ENCODE results near the gene PSME3IP1. TPM values are rescaled to one million over a fixed set of nuclear protein-coding genes. Genes with fewer than 3 reads are reported as not detected.

Gene PSME3IP1
- total and polyA plus RNA-seq, 2 of the 8 experiments (the other 6 are each of a cell fraction or from before 2014, with no cell fraction given) = 95.1 to 98.3 TPM

GRCh38 chr16:57208926-57209325 lies 23.1 kb upstream of the PSME3IP1 start:
- ChIA-PET POLR2A (ENCODE audit: partially characterized antibody) (interaction anchor here (0.6 kb wide), 1 partner anchor 12 kb away, joined by 3 read pairs; no protein-coding TSS in a partner anchor), CTCF (ENCODE audit: partially characterized antibody) (interaction anchor here (1.2 kb wide), 1 partner anchor 12 kb away, joined by 3 read pairs; no protein-coding TSS in a partner anchor)
- no peaks in the 10 kb centered on the region for H3K79me2 ChIP-seq (ENCODE audit: control insufficient read depth in 1 of 2, insufficient read depth in 2 of 2, low read length in 2 of 2)
- H2BK12ac ChIP-seq (ENCODE audit: low read depth, low read length) = no peak overlapping the region
- H4K91ac ChIP-seq (replicated peaks; ENCODE audit: insufficient read length, low read length) = no peak overlapping the region
- no peak overlapping the region for H3K23ac ChIP-seq (ENCODE audit: insufficient read length)
- no peak overlapping the region for H2BK15ac ChIP-seq (ENCODE audit: low read length)
- no peaks in the 10 kb centered on the region for H3K79me1 ChIP-seq (ENCODE audit: low read depth, low read length)
- no peak overlapping the region for H2AK5ac ChIP-seq (ENCODE audit: low read depth, low read length)
- no peak overlapping the region for H4K5ac ChIP-seq (ENCODE audit: insufficient read length, low read depth, low read length)
- no peaks in the 10 kb centered on the region for H3K9me3 ChIP-seq (ENCODE audit: insufficient read depth in 2 of 2, low read depth in 1 of 2, low read length in 1 of 2)
- H3K27ac ChIP-seq (ENCODE audit: low read depth, low read length) = no peak overlapping the region
- no peak overlapping the region for H3K18ac ChIP-seq (ENCODE audit: extremely low read depth, low read length)
- H3K4me2 ChIP-seq (ENCODE audit: insufficient read depth in 1 of 2, low read depth in 2 of 2, low read length in 2 of 2) = no peak overlapping the region
- no peak overlapping the region for H4K8ac ChIP-seq (ENCODE audit: extremely low read depth, insufficient read depth, low read length)
- no peak overlapping the region for H2BK5ac ChIP-seq (ENCODE audit: low read depth, low read length)
- H3K27me3 ChIP-seq (replicated peaks in 1 of 4; ENCODE audit: control insufficient read depth in 3 of 4, extremely low read depth in 1 of 4, insufficient read depth in 3 of 4, low read length in 3 of 4) = no peaks in the 10 kb centered on the region
- DNase-seq (ENCODE audit: low read depth in 1 of 2, low spot score in 2 of 2) (no peak), FAIRE-seq (no peak)
- no peak overlapping the region for H3K9ac ChIP-seq (replicated peaks in 1 of 4; ENCODE audit: extremely low read depth in 1 of 4, low read depth in 3 of 4, low read length in 3 of 4)
- no peak overlapping the region for H3K14ac ChIP-seq (ENCODE audit: insufficient read length)
- no peak overlapping the region for H2BK20ac ChIP-seq (ENCODE audit: low read length)
- no peak overlapping the region for H2AFZ ChIP-seq (ENCODE audit: low read length)
- peaks cover 0 to 3% of the 10 kb centered on the region in 2 experiments for H4K20me1 ChIP-seq (replicated peaks in 1 of 2; ENCODE audit: control insufficient read depth in 1 of 2, insufficient read depth in 2 of 2, low read length in 2 of 2)
- no peak overlapping the region for H2BK120ac ChIP-seq (replicated peaks; ENCODE audit: low read depth, low read length)
- H3K4ac ChIP-seq (replicated peaks; ENCODE audit: insufficient read length, low read depth, low read length) = no peak overlapping the region
- H3K36me3 ChIP-seq (ENCODE audit: control insufficient read depth in 2 of 4, insufficient read depth in 4 of 4, low read length in 3 of 4) = peaks cover 9 to 62% (median 23%) of the 10 kb centered on the region in 4 experiments; a peak in 7 of 8 replicates
- H3K56ac ChIP-seq (replicated peaks; ENCODE audit: insufficient read length, low read depth, low read length) = no peak overlapping the region
- H3K23me2 ChIP-seq (ENCODE audit: low read depth, low read length) = no peaks in the 10 kb centered on the region
- no peaks in the 10 kb centered on the region for H3K4me1 ChIP-seq (replicated peaks in 1 of 4; ENCODE audit: control insufficient read depth in 3 of 4, insufficient read depth in 4 of 4, low read length in 3 of 4)
- WGBS, 2 experiments (ENCODE audit: extremely low coverage in 1 of 2, insufficient coverage in 1 of 2, insufficient read length in 1 of 2, insufficient replicate concordance in 2 of 2, low coverage in 1 of 2, low lambda C conversion rate in 2 of 2, missing lambda C conversion rate in 1 of 2) = 93% methylated on average over 1 of the region's 1 CpG; no CpG with 5 or more reads in 1 of the 2 experiments
- no peak overlapping the region for H3K4me3 ChIP-seq (ENCODE audit: extremely low read depth in 1 of 4, insufficient read depth in 2 of 4, low read depth in 3 of 4, low read length in 4 of 4)
- TF ChIP-seq SUZ12 (IDR thresholded peaks at IDR 0.05; ENCODE audit: low read length) = no peak
- no peak for TF ChIP-seq SAP30 (IDR thresholded peaks at IDR 0.05; ENCODE audit: insufficient read depth, insufficient replicate concordance, low read length)
- TF ChIP-seq POLR2A (IDR thresholded peaks at IDR 0.05; ENCODE audit: control extremely low read depth in 1 of 2, low read depth in 2 of 2, low read length in 2 of 2) = no peak
- no peak for TF ChIP-seq CHD2 (IDR thresholded peaks at IDR 0.05; ENCODE audit: low read length)
- no peak for TF ChIP-seq KDM5A (IDR thresholded peaks at IDR 0.05; ENCODE audit: low read length)
- TF ChIP-seq RXRA (IDR thresholded peaks at IDR 0.05; ENCODE audit: insufficient read depth, low read depth, low read length) = no peak
- TF ChIP-seq SIRT6 (IDR thresholded peaks at IDR 0.05; ENCODE audit: low read length) = no peak
- TF ChIP-seq BCL11A (IDR thresholded peaks at IDR 0.05; ENCODE audit: low read depth in 2 of 2, low read length in 2 of 2) = no peak
- no peak for TF ChIP-seq POLR2AphosphoS5 (IDR thresholded peaks at IDR 0.05; ENCODE audit: low read depth, low read length)
- no peak for TF ChIP-seq ZNF274 (IDR thresholded peaks at IDR 0.05; ENCODE audit: borderline replicate concordance, extremely low read depth, low read length)
- TF ChIP-seq TEAD4 (IDR thresholded peaks at IDR 0.05; ENCODE audit: low read depth, low read length) = no peak
- TF ChIP-seq E2F6 (IDR thresholded peaks at IDR 0.05) = no peak
- TF ChIP-seq CEBPB (IDR thresholded peaks at IDR 0.05; ENCODE audit: low read depth, low read length) = no peak
- no peak for TF ChIP-seq POU5F1 (IDR thresholded peaks at IDR 0.05; ENCODE audit: low read depth, low read length)
- TF ChIP-seq JUND (IDR thresholded peaks at IDR 0.05; ENCODE audit: low read length) = no peak
- no peak for TF ChIP-seq CBX8 (IDR thresholded peaks at IDR 0.05; ENCODE audit: borderline replicate concordance, low read depth, low read length)
